Karpas-422 (cell line): ENCODE measurements around the gene THTPA. TPM values are rescaled to one million over a fixed set of nuclear protein-coding genes. Genes with fewer than 3 reads are reported as not detected.

Experiments used
- DNase-seq: peaks from one replicate; pipeline ENCODE4 v3.0.0-alpha.2; 2015
- H2AFZ ChIP-seq: fragments of 200-600 bp; sonication (generic); 2 replicates; pipeline ENCODE4 v1.6.1; 2014; ENCODE audit warnings: antibody characterized with exemption, low read length, mixed read lengths
- H3K27ac ChIP-seq: fragments of 200-600 bp; sonication (generic); 2 replicates; pipeline ENCODE4 v1.5.1; 2014; ENCODE audit warnings: mild to moderate bottlenecking, low read length, moderate library complexity
- H3K27me3 ChIP-seq: fragments of 200-600 bp; sonication (generic); 2 replicates; pipeline ENCODE4 v1.6.1; 2014; ENCODE audit warnings: low read length, mixed read lengths
- H3K36me3 ChIP-seq: fragments of 200-600 bp; sonication (generic); 2 replicates; pipeline ENCODE4 v1.6.1; 2014; ENCODE audit warnings: low read length, mixed read lengths; ENCODE audit not compliant: insufficient read depth
- H3K4me1 ChIP-seq: fragments of 200-600 bp; sonication (generic); 2 replicates; pipeline ENCODE4 v1.6.1; 2014; ENCODE audit warnings: mild to moderate bottlenecking, low read length, mixed read lengths
- H3K4me2 ChIP-seq: fragments of 200-600 bp; sonication (generic); 2 replicates; pipeline ENCODE4 v1.6.1; 2014; ENCODE audit warnings: low read length, low read depth, mild to moderate bottlenecking; ENCODE audit not compliant: poor library complexity, severe bottlenecking
- H3K4me3 ChIP-seq: fragments of 200-600 bp; sonication (generic); 2 replicates; pipeline ENCODE4 v1.5.1; 2014; ENCODE audit warnings: mild to moderate bottlenecking, antibody characterized with exemption, low read length, mixed read lengths
- H3K79me2 ChIP-seq: fragments of 200-600 bp; sonication (generic); 2 replicates; pipeline ENCODE4 v1.6.1; 2014; ENCODE audit warnings: mild to moderate bottlenecking, low read length, mixed read lengths
- H3K9ac ChIP-seq: fragments of 200-600 bp; sonication (generic); 2 replicates; pipeline ENCODE4 v1.6.0; 2014; ENCODE audit warnings: low read length
- H3K9me2 ChIP-seq: fragments of 200-600 bp; sonication (generic), shearing (Covaris generic); replicated peaks from 2 replicates; pipeline ENCODE4 v1.6.0; 2014; ENCODE audit warnings: mild to moderate bottlenecking, low read length, moderate library complexity; ENCODE audit not compliant: insufficient read depth
- H3K9me3 ChIP-seq: fragments of 300-700, 200-600 bp; sonication (generic); 2 replicates; pipeline ENCODE4 v1.6.1; 2014; ENCODE audit warnings: low read length, mixed read lengths
- H4K20me1 ChIP-seq: fragments of 200-600 bp; sonication (generic); 2 replicates; pipeline ENCODE4 v1.6.1; 2014; ENCODE audit warnings: mild to moderate bottlenecking, antibody characterized with exemption, low read length, low read depth; ENCODE audit not compliant: insufficient read depth
- total RNA-seq: library from RNA; depleted of rRNA; stranded (reverse); fragments of >200 nt; shearing (Covaris generic); gene quantifications from 2 replicates; pipeline ENCODE4 v1.2.3, GENCODE V29; 2014; ENCODE audit warnings: low replicate concordance

Gene THTPA
- total RNA-seq, 1 experiment from 2014 or later, result 16.2 TPM

DNA sequence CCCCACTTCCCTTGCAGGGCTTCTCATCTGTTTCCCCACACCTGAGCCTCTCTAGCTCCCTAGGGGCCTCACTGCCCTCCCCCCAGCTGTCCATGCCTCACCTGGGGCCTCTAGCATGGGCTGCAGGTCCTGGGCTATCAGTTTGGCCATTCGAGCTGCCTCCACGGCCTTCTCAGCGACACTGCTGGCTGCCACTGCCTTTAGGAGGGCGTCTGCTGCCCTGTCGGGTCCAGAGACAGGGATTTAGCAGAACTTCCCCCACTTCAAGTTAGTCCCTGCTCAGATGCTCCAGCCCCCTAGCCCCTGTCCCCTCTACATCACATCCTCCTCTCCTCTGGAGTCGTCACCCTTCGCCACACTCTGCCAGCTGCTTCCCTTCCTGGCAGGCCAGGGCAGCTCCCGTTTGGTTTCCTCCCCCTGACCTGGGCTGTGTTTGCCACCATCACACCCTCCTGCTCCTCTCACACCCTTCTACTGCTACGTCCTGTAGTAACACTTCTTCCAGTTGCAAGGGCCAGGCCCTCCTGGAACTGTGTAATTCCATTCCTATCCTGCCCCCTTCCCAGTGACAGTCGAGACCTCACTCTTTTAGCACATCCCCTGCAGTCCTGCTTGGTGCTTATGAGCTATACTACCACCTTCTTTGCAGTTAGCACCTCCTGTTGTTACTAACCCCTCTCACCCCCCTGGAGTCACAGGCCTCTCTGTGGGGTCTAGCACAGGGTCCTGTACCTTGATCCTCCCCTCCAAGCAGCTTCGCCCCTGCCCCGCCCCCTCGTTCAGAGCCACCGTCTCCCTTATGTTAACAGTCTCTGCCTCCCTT is 15.8 kb downstream of the THTPA start:
- H3K36me3 ChIP-seq, result no peaks in the 10 kb centered on the region
- H4K20me1 ChIP-seq, result no peaks in the 10 kb centered on the region
- no peaks in the 10 kb centered on the region for H3K9me3 ChIP-seq
- H3K27me3 ChIP-seq, result no peaks in the 10 kb centered on the region
- H3K4me3 ChIP-seq, result no peak overlapping the region
- no peak overlapping the region for H2AFZ ChIP-seq
- H3K27ac ChIP-seq, result no peak overlapping the region
- H3K4me1 ChIP-seq, result peaks cover 24% of the 10 kb centered on the region
- DNase-seq, result no peak
- no peak overlapping the region for H3K4me2 ChIP-seq
- H3K79me2 ChIP-seq, result peaks cover 10% of the 10 kb centered on the region
- H3K9ac ChIP-seq, result no peak overlapping the region
- no peaks in the 10 kb centered on the region for H3K9me2 ChIP-seq

DNA sequence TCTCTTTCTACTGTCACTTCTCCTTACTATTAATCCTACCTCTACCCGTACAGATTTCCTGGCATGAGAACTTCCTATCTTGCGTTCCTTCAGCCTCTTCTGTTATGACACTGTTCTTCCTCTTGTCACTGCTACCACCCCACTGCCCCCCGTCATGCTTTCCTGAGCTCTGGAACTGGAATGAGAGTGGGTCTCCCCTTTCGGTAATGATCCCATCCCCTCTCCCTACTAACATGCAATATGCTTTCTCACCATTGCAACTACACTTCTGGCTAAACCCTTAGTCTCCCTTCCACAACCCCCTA is 16.4 kb downstream of the THTPA start:
- no peaks in the 10 kb centered on the region for H3K9me2 ChIP-seq
- DNase-seq, result no peak
- peaks cover 6% of the 10 kb centered on the region for H3K79me2 ChIP-seq
- H3K36me3 ChIP-seq, result no peaks in the 10 kb centered on the region
- peaks cover 24% of the 10 kb centered on the region for H3K4me1 ChIP-seq
- H3K9me3 ChIP-seq, result no peaks in the 10 kb centered on the region
- H4K20me1 ChIP-seq, result no peaks in the 10 kb centered on the region
- no peaks in the 10 kb centered on the region for H3K27me3 ChIP-seq
- H3K4me3 ChIP-seq, result no peak overlapping the region
- no peak overlapping the region for H3K4me2 ChIP-seq
- H3K9ac ChIP-seq, result no peak overlapping the region
- H2AFZ ChIP-seq, result no peak overlapping the region
- no peak overlapping the region for H3K27ac ChIP-seq

DNA sequence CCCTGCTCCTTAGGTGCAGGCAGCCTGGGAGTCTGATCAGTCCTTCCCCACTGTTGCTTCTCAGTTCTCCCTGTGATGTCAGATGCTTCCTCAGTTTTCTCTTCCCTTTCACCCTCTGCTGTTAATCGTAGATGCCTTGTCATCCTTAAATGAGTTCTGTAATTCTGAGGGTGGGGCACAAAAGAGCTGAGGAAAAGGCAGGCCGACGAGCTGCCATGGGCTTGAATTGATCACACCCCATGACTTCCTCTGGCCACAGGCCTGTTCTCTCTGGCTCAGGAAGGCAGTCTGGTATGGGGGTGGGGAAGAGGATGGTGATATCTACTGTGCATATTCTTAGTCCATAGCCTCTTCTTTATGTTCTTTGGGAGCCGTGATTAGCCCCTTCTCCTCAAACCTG is 16.8 kb downstream of the THTPA start:
- Histone ChIP-seq H3K9me3 (no peaks in the 10 kb centered on the region), H3K27ac (no peak overlapping the region), H4K20me1 (no peaks in the 10 kb centered on the region), H3K9ac (no peak overlapping the region), H2AFZ (no peak overlapping the region), H3K9me2 (no peaks in the 10 kb centered on the region), H3K4me1 (peaks cover 22% of the 10 kb centered on the region), H3K4me3 (no peak overlapping the region), H3K79me2 (peaks cover 6% of the 10 kb centered on the region), H3K36me3 (no peaks in the 10 kb centered on the region), H3K27me3 (no peaks in the 10 kb centered on the region), H3K4me2 (no peak overlapping the region)
- DNase-seq, result no peak

DNA sequence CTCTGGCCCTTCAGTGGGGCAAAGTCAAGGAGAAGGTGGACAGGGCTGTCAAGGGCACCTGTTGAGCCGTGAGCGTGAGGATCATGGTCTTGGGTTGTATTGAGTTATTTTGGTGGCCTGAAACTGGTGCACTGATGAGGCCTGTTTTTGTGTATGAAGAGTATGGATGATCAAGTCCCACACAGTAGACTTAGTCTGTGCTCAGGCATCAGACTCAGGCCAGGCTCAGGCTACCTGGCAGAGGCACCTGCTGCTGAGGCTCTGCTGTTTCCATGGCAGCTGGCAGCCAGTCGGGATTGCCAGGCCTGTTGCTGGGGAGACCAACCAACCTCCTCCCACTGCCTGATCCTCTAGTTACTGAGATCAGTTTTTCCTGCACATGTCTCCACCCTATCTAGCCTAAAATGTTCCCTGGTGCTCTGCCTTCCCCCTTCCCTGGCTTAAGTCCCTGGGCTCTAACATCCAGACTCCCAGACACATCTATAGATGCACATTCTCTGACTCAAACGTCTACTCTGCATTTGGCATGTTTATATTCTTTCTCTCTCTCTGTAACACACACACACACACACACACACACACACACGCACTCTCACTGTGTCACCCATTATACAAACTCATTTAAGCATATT is 17.4 kb downstream of the THTPA start:
- no peak for DNase-seq
- Histone ChIP-seq H3K27me3 (no peaks in the 10 kb centered on the region), H3K9me2 (no peaks in the 10 kb centered on the region), H3K4me3 (no peak overlapping the region), H3K27ac (no peak overlapping the region), H3K4me2 (no peak overlapping the region), H3K9ac (no peak overlapping the region), H3K4me1 (peaks cover 16% of the 10 kb centered on the region), H4K20me1 (no peaks in the 10 kb centered on the region), H2AFZ (no peak overlapping the region), H3K79me2 (peaks cover under 1% of the 10 kb centered on the region; the same call in 1 of the 2 replicates), H3K9me3 (no peaks in the 10 kb centered on the region), H3K36me3 (no peaks in the 10 kb centered on the region)

DNA sequence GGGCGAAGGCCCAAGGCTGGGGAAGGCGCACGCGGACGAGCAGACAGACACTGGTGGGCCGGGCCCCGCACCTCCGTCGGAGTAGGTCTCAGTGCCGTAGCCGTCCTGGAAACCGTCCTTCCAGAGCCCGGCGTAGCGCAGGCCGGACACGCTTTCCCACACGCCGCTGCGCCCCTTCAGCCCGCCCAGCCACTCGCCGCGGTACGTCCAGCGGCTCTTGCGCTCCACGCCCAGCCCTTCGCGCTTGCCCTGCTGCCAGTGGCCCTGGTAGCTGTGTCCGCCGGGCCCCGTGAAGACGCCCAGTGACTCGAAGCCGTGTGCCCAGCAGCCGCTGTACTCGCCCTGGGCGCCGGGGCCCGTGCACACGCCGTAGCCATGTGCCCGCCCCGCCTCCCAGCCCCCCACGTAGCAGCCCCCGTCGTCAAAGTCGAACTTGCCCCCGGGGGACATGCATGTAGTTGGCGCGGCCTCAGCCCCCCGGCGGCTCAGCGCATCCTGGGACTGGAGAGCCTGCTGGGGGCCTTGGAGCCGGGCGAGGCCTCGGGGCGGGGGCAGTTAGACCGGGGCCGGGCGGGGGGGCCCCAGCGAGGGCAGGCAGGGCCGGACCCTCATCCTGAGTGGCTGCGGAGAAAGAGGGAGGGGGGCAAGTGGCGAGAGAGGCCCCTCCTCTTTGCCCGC is 21.1 kb downstream of the THTPA start:
- Histone ChIP-seq H3K4me3 (no peak overlapping the region), H3K4me2 (no peak overlapping the region), H4K20me1 (no peaks in the 10 kb centered on the region), H3K4me1 (no peaks in the 10 kb centered on the region), H3K9me3 (no peaks in the 10 kb centered on the region), H3K27ac (no peak overlapping the region), H2AFZ (no peak overlapping the region), H3K9me2 (no peaks in the 10 kb centered on the region), H3K79me2 (no peaks in the 10 kb centered on the region), H3K9ac (no peak overlapping the region), H3K36me3 (no peaks in the 10 kb centered on the region), H3K27me3 (no peaks in the 10 kb centered on the region)
- no peak for DNase-seq

DNA sequence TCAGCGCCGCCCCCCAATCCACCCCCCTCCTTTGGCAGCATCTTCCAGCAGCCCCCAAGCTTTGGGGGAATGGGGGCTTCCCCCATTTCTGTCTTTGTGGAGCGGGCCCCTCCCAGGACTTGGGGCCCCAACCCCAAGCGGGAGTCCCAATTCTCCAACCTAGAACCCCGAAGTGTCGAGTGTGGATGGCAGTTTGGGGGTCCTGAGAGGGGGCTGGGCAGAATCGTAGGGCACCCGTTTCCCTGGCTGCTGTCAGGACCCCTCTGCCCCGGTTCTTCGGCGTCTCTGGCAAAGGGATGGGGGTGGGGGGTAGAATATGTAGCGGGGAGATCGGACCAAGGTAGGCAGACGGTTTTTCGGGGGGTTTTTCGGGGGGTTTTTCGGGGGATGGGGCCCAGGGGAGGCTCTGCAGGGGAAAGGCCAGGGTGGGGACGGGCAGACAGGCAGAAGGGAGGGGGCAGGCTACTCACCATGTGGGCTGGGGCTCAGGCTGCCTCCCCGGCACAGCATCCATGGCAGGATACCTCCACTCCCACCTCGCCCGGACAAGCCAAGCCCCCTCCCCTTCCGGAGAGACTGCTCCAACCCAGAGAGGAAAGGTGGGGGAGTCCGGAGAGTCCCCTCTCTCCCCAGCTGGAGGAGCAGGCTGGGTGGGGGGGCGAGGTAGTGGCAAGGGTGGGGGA is 21.8 kb downstream of the THTPA start:
- H3K4me2 ChIP-seq, result no peak overlapping the region
- H3K27me3 ChIP-seq, result no peaks in the 10 kb centered on the region
- no peak for DNase-seq
- H4K20me1 ChIP-seq, result no peaks in the 10 kb centered on the region
- H3K79me2 ChIP-seq, result no peaks in the 10 kb centered on the region
- H2AFZ ChIP-seq, result no peak overlapping the region
- H3K4me3 ChIP-seq, result no peak overlapping the region
- no peak overlapping the region for H3K9ac ChIP-seq
- no peaks in the 10 kb centered on the region for H3K4me1 ChIP-seq
- H3K27ac ChIP-seq, result no peak overlapping the region
- H3K9me3 ChIP-seq, result no peaks in the 10 kb centered on the region
- H3K9me2 ChIP-seq, result no peaks in the 10 kb centered on the region
- no peaks in the 10 kb centered on the region for H3K36me3 ChIP-seq

DNA sequence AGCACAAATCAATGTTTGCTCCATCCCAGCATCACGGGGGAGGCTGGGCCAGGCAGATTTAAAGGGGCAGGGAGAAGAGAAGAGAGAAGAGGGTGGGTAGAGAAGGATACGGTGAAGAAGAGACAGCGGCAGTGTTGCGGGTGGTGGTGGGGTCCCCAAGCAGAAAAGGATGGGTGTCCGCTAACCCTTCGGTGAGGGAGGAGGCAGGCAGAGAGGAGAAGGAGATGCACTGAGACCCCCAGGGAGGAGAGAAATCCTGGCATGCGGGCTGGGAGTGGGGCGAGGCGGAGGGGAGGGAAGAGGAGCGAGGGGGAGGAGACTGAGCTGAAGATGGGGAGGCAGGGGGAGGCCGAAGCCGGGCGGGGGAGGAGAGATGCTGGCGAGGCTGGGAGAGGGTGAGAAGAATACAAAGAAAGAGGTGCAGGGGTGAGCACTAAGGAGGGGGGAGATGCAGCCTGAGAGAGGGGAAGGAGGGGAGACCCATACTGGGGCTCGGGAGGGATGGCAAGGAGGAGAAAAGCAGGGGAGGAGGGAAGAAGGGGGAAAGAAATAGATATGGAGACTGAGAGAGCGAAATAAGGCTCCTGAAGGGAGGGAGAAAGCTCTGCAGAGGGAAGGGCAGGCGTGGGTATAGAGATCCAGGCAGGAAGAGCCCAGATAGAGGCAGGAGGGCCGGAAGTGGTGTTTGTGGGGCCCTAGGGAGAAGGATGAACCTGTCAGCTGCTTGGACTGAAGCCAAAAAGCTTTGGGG is 22.7 kb downstream of the THTPA start, which contains the start of gene JPH4:
Gene JPH4, minus strand, starts transcription at position 231 of the 751 bp plus-strand sequence. CDS start 1,337 bp downstream, outside the sequence.
- no peaks in the 10 kb centered on the region for H3K9me3 ChIP-seq
- no peaks in the 10 kb centered on the region for H3K79me2 ChIP-seq
- no peaks in the 10 kb centered on the region for H3K4me1 ChIP-seq
- no peak within 1 kb of the TSS for H3K4me3 ChIP-seq
- no peaks in the 10 kb centered on the region for H4K20me1 ChIP-seq
- no peaks in the 10 kb centered on the region for H3K9me2 ChIP-seq
- no peak for DNase-seq
- H3K4me2 ChIP-seq, result no peak within 1 kb of the TSS
- H3K9ac ChIP-seq, result no peak within 1 kb of the TSS
- H2AFZ ChIP-seq, result no peak within 1 kb of the TSS
- H3K36me3 ChIP-seq, result no peaks in the 10 kb centered on the region
- H3K27me3 ChIP-seq, result no peaks in the 10 kb centered on the region
- no peak within 1 kb of the TSS for H3K27ac ChIP-seq
